Amygdala (tissue), 56 donors: ENCODE measurements around the gene WNT7A.
A peak's percentile ranks its signal among the peaks of the same experiment; 100 is the strongest.
"Not testable (repeated sequence)": the region's sequence is repeated elsewhere in the genome, so short reads cannot be mapped to it uniquely, and the experiment has no call there.

Experiments used
- DNase-seq, 56 donors: peaks; one replicate each; lab custom pipeline; 2025; lab: John Stamatoyannopoulos, UW

WNT7A gene

GRCh38 chr3:13867732-13868131, 12.1 kb downstream of the WNT7A start:
- DNase-seq: peak in 6 of 56 donors; percentile 6 to 36 (median 14)

GRCh38 chr3:13866041-13866965, 13.6 kb downstream of the WNT7A start:
- DNase-seq: no peak

- DNase-seq: no peak
Measured at GRCh38 chr3:13865581-13865980, 14.3 kb downstream of the WNT7A start.

GRCh38 chr3:13865106-13865505, 14.8 kb downstream of the WNT7A start:
- no peak for DNase-seq

- no peak for DNase-seq
Measured at GRCh38 chr3:13863965-13864595, 15.8 kb downstream of the WNT7A start.

GRCh38 chr3:13863382-13863952, 16.4 kb downstream of the WNT7A start:
- no peak for DNase-seq

GRCh38 chr3:13861461-13861860, 18.4 kb downstream of the WNT7A start:
- DNase-seq: no peak

- DNase-seq: no peak
Measured at GRCh38 chr3:13860001-13860400, 19.9 kb downstream of the WNT7A start.

GRCh38 chr3:13858768-13859520, 20.9 kb downstream of the WNT7A start:
- no peak for DNase-seq

GRCh38 chr3:13857702-13858380, 22.0 kb downstream of the WNT7A start:
- DNase-seq: no peak

GRCh38 chr3:13856628-13857027, 23.2 kb downstream of the WNT7A start:
- DNase-seq: not testable (repeated sequence)

- no peak for DNase-seq
Measured at GRCh38 chr3:13856006-13856405, 23.9 kb downstream of the WNT7A start.

GRCh38 chr3:13854492-13854891, 25.4 kb downstream of the WNT7A start:
- DNase-seq: no peak

- DNase-seq: no peak
Measured at GRCh38 chr3:13853978-13854296, 25.9 kb downstream of the WNT7A start.

- no peak for DNase-seq
Measured at GRCh38 chr3:13853256-13853977, 26.5 kb downstream of the WNT7A start.

- no peak for DNase-seq
Measured at GRCh38 chr3:13852638-13853009, 27.2 kb downstream of the WNT7A start.

- no peak for DNase-seq
Measured at GRCh38 chr3:13851997-13852637, 27.8 kb downstream of the WNT7A start.

GRCh38 chr3:13851091-13851849, 28.6 kb downstream of the WNT7A start:
- no peak for DNase-seq
